NCI-H226 (cell line): ENCODE data around the gene ASTN2.

Experiments
- DNase-seq: peaks from one replicate; pipeline ENCODE4 v3.0.0-alpha.2; 2015

ASTN2 gene

GRCh38 chr9:117239428-117239827, 175.4 kb downstream of the ASTN2 start:
- DNase-seq, result no peak

- DNase-seq, result no peak
Observed at GRCh38 chr9:117234103-117234502, 180.8 kb downstream of the ASTN2 start.

- DNase-seq, result no peak
Observed at GRCh38 chr9:117233016-117233415, 181.8 kb downstream of the ASTN2 start.

GRCh38 chr9:117232281-117232680, 182.6 kb downstream of the ASTN2 start:
- DNase-seq, result no peak

- no peak for DNase-seq
Observed at GRCh38 chr9:117231012-117231411, 183.8 kb downstream of the ASTN2 start.

GRCh38 chr9:117224695-117225094, 190.2 kb downstream of the ASTN2 start:
- DNase-seq, result no peak

GRCh38 chr9:117218951-117219350, 195.9 kb downstream of the ASTN2 start:
- no peak for DNase-seq

GRCh38 chr9:117214416-117214815, 200.4 kb downstream of the ASTN2 start:
- DNase-seq, result no peak

GRCh38 chr9:117211280-117211679, 203.6 kb downstream of the ASTN2 start:
- DNase-seq, result no peak

GRCh38 chr9:117205806-117206205, 209.1 kb downstream of the ASTN2 start:
- DNase-seq, result no peak

- no peak for DNase-seq
Observed at GRCh38 chr9:117204971-117205370, 209.9 kb downstream of the ASTN2 start.

- no peak for DNase-seq
Observed at GRCh38 chr9:117191504-117192261, 223.2 kb downstream of the ASTN2 start.

- no peak for DNase-seq
Observed at GRCh38 chr9:117189121-117189520, 225.7 kb downstream of the ASTN2 start.

GRCh38 chr9:117188394-117188793, 226.5 kb downstream of the ASTN2 start:
- no peak for DNase-seq

- DNase-seq, result no peak
Observed at GRCh38 chr9:117187498-117187897, 227.4 kb downstream of the ASTN2 start.

GRCh38 chr9:117184173-117184572, 230.7 kb downstream of the ASTN2 start:
- DNase-seq, result no peak

GRCh38 chr9:117182046-117182445, 232.8 kb downstream of the ASTN2 start:
- no peak for DNase-seq

- no peak for DNase-seq
Observed at GRCh38 chr9:117180896-117181445, 233.9 kb downstream of the ASTN2 start.

GRCh38 chr9:117178596-117179375, 236.1 kb downstream of the ASTN2 start:
- DNase-seq, result no peak

GRCh38 chr9:117170567-117170966, 244.3 kb downstream of the ASTN2 start:
- no peak for DNase-seq

- DNase-seq, result no peak
Observed at GRCh38 chr9:117169089-117169621, 245.7 kb downstream of the ASTN2 start.

GRCh38 chr9:117164512-117164911, 250.3 kb downstream of the ASTN2 start:
- no peak for DNase-seq

- no peak for DNase-seq
Observed at GRCh38 chr9:117160254-117160653, 254.6 kb downstream of the ASTN2 start.
